HG03025 (cell line): ENCODE results near the gene CDK6.
"Not testable (repeated sequence)": the region's sequence is repeated elsewhere in the genome, so short reads cannot be mapped to it uniquely, and the experiment has no call there.

ENCODE experiments used
- ATAC-seq: cut with Tn5 transposase; IDR thresholded peaks from one replicate; pipeline ENCODE4 v1.9.1; 2021; ENCODE audit warnings: mild to moderate bottlenecking, moderate library complexity; ENCODE audit not compliant: unreplicated experiment, low FRiP score

The CDK6 gene

DNA sequence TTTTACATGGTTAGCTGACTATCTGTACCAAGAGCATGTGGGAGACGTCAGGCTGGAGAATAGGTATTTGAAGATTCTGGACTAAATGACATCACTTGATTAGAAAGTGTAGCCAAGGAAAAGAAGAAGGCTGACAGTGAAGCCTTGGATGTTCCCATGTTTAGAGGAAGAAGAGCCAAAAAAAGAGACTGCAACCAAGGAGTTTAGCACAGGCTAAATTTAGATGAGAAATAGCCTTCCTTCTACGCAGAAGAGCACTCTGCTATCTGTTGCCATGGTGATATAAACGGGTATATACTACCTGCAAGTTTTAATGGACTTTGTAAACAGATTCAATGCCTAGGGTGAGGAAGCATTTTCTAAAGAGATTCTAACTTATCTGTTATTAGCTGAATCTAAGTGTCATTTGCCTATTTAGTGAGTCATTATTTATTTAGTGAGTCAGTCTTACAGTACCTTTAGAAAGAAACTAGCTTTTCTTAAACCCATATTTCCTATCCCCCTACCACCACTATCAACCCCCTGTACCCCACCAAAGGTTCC lies 69.8 kb downstream of the CDK6 start:
- no peak for ATAC-seq

DNA sequence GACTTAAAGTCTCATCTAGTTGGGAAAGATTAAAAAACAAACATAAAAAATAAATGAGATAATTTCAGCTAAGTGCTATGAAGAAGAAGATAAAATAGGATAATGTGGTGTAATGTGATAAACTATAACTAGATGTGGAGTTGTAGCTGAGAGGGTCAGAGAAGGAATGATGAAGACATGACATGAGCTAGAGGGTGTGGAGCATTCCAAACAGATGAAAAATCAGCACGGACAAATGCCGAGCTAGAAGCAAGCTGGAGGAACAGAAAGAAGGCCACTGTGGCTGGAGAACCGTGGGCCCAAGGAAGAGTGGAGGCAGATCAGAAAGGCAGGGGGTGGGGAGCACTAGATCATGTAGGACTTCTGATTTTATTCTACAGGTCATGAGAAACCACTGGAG lies 70.6 kb downstream of the CDK6 start:
- no peak for ATAC-seq

DNA sequence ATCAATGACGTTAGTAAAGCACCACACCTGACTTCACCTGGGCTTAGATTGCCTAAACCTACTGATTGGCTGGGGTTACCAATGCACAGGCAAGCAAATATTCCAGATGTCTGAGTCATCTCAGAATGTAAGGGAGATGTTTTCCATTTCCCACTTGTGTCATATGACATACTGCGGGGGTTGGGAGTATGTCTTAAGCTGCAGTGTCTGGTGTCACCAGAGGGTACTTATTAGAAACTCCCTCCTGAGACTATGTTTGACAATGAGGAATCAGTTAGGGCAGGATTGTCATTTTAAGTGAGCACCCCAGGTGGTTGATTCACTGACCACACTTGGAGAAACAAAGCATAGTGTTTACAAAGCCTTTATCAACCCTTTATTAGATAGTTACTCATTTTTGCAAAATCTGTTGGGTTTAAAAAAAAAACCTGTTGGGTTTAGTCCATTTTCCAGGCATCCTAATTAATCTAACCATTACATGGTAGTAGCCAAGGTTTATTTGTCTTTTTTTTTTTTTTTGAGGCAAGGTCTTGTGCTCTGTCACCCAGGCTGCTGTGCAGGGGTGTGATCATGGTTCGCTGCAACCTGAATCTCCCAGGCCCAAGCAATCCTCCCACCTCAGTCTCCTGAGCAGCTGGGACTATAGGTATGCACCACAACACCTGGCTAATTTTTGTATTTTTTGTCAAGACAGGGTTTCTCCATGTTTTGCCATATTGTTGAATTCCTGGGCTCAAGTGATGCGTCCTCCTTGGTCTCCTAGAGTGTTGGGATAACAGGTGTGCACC lies 72.5 kb downstream of the CDK6 start:
- ATAC-seq, result no peak

DNA sequence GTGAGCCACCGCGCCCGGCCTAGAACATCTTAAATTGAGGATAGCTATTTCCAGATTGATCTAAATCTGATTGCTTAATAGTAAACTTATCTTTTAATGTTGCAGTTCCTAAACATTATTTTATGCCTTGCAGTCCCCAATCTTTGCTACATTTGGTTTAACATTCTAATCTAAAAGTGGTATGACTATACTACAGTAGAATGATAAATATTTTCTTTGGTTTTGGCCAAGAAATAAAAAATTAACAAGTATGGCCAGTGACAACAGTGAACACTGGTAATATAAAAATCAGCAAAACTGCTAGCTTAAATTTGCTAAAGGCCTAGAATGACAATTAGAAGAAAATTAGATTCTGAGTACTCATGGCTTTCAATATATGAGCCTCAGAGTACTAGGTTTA lies 73.5 kb downstream of the CDK6 start:
- no peak for ATAC-seq

DNA sequence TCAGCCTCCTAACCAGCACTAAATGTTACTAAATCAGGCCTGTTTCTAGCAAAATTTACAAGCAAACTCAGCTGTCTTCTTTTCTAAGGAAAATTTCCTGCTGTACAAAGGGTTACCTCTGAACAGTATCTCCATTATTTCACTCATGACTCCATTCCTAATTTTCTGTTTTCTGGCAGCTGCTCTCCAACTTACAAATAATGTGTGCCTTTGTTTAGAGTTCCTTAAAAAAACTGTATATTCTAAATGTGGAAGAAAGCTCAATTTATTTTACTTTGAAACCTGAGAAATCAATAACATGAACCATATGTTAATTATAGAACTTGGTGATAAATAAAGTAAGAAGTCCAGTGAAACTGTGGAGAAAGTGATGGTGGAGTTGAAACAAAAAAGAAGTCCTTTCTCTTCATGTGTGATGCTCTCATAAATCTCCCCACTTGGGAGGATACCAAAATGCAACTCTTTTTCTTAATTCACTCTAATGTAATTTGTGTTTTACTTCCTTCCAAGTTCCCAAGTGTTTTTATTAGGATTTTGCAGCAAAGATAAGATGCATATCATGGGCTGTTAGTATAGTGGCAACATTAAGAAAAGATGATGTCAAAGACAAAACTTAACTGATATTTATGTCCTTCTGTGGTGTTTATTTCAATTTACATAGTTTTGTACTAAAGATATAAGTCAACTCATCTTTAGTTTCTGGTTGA lies 74.8 kb downstream of the CDK6 start:
- no peak for ATAC-seq

DNA sequence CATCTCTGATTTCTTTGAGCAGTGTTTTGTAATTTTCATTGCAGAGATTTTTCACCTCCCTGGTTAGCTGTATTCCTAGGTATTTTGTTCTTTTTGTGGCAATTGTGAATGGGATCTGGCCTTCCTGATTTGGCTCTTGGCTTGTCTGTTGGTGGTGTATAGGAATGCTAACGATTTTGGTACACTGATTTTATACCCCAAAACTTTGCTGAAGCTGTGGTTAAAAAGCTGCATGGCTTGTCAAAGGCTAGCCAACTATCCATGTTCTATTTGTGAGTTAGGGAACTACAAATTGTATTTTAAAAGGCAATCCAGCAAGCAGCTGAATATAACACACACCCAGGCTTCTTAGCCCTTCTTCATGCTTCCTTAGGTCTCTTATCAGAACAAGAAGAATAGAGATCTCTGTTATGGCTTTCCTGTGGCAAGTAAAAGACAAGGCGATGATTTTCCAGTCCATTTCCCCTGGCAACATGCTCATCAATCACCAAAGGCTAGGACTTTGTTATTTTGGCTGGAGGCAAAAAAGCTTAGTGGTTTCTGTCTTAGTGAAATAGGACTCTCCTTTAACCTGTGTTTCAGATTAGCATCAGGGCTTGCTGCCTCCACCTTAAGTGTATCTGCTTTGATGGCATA lies 77.5 kb downstream of the CDK6 start:
- no peak for ATAC-seq

DNA sequence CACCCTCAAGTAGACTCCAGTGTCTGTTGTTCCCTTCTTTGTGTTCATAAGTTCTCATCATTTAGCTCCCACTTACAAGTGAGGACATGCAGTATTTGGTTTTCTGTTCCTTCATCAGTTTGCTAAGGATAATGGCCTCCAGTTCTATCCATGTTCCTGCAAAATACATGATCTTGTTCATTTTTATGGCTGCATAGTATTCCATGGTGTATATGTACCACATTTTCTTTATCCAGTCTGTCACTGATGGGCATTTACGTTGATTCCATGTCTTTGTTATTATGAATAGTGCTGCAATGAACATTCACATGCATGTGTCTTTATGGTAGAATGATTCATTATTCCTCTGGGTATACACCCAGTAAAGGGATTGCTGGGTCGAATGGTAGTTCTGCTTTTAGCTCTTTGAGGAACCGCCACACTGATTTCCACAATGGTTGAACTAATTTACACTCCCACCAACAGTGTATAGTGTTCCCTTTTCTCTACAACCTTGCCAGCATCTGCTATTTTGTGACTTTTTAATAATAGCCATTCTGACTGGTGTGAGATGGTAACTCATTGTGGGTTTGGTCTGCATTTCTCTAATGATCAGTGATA lies 79.0 kb downstream of the CDK6 start:
- ATAC-seq, result not testable (repeated sequence)

DNA sequence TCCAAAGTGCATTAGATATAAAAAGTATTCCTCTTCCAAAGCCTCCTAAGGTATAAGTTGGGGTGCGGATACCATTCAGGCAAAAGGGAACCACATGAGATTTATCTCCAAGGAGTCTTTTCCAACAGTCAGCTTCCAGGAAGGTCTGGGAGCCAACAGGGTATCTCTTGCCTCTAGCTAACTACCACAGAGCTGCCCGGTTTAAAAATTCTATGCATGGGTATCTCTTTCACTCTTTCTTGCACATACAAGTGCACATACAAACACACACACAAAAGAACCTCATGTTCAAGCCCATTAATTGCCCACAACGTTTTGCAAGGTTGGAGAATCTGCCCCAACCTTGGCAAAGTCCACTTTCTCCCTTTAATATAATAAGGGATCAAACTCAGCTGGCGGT lies 80.7 kb downstream of the CDK6 start:
- ATAC-seq, result no peak

DNA sequence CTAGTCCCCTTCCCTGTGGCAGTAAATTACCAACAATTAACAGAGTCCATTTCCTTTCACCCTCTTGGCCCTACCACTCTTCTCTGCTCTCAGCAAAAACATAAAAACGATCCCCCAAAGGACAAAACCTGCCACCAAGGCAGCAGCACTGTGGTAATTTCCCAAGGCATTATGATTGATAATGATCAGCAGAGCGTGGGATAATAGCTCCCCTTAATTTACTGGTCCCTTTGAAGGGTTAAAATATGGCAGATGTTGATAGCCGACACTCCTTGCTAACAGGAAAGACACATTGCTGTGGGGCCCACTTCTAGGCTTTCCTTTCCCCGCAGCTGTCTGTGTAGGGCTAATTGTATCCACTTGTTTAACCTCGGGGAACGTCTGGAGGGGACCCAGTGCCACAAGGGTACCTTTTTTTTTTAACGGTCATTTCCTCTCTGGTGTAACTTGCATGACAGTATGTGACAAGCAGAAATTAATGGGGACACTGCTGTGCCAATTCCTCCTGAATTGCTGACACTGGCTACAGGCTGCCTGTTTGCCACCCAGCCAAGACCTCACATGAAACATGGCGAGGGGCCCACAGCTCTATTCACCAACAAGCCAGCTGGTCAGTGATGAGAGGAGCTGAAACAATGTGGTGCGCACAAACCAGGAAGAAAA lies 81.3 kb downstream of the CDK6 start:
- ATAC-seq, result no peak

DNA sequence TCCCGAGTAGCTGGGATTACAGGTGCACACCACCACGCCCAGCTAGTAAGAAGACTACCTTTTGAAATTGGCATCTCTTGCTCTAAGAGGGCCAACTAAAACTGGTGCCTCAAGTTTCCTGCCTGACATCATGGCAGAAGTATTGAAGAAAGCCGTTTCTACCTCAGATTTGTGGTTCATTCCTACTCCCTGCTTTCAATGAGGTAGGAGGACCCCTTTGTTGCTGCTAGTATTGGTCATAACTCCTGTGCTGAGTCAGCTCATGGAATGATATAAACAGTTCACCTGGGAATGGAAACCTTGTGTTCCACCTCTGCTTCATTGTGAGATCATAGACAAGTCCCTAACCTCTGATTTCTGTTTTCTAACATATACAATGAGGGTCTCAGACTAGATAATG lies 82.8 kb downstream of the CDK6 start:
- no peak for ATAC-seq

DNA sequence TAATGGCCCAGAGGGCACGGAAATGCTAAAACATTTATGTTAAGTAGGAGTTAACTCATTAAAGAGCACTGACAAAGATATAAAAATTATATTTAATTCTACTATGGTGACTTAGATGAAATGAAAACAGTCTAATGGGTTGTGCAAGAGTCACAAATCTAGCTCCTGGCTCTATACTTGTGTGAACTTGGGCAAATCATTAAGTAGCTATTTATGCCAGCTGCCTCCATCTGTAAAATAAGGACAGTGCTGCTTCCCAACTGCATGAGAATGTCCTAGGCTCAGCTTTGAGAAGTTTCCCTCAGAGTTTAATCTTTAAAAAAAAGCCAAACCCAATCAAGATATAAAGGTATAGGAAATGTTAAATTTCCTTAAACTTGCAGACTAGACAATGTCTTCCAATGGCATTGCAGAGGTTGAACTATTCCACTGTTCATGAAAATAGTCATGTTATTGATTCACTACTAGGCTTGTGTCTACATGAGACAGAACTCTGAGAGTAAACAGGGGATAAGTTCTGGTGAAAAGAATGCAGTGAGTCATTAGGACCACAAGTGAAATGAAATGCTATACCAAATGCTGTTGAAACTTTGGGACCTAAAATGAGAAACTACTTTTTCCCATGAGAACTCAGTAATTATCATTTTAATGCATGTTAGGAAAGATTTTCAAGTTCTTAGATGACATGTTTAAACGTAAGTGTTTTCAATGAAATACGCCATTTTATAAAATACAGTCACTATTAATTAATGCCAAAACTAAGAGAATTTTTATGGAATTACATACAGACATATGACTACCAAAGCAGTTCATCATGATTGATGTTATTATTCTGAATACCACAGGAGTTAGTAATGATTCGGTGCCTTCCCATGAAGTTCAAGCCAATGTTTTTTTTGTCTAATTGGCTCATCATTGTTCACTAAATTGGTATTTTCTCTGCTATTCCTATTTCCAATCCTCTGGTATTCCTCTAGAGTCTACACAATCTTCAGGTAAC lies 84.2 kb downstream of the CDK6 start:
- no peak for ATAC-seq

DNA sequence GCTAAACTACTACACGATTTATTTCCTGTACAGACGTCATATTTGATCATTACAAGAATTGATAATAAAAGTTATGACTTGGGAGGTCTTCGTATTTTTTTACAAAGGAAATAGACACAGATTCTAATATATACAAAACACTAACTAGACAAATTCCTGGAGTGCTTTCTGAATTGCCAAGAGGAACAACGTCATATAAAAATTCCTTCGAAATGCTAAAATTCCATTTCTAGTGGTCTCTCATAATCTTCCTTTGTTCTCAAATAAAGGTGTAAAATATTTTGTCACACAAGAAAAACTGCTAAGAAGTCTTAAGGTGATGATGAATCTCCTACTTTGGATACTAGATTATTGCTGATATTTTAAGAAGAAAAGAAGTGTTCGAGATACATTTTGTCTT lies 85.4 kb downstream of the CDK6 start:
- ATAC-seq, result no peak

DNA sequence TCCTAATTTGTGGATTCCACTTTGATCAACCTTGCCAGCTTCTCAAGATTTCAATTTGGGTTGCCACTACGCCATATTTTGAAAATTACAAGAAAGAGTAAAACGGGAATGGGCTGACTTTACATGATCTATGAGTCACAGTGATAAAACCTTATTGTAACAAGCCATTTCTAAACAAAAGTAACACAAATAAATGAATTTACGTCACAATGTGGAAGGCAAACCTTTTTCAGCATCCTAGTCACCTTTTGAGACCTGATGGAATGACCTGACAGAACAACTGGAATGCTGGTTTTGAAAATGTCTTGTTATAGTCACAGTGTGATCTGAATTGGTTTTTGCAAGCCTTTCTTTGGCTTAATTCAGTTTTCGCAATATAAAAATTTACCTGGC lies 85.9 kb downstream of the CDK6 start:
- ATAC-seq, result no peak

DNA sequence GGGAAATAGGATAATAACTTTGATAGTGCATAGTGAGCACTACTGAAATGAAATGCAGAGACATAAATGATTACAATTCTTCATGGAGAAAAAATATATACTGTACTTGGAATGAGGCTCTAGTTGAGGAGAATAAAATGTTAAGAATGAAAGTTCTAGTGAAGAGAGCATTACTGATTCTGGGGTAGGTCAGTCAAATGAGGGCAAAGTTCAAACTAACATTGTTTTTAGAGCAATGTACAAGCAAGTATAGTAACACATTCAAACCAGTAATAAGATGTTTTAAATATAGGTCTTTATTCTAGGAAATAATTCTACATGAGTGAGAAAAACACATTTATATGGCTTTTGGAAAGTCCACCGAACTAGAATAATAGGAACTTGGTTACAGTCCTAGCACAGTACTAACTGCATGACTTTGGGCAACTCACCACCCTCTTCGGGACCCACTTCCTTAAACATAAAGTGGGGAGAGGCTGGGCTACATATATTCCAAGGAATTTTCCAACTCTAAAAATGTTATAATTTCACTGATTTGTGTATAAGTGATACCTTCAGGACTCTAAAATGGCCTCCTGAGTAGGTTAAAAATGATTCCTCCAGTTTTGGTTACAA lies 86.4 kb downstream of the CDK6 start:
- ATAC-seq, result no peak

DNA sequence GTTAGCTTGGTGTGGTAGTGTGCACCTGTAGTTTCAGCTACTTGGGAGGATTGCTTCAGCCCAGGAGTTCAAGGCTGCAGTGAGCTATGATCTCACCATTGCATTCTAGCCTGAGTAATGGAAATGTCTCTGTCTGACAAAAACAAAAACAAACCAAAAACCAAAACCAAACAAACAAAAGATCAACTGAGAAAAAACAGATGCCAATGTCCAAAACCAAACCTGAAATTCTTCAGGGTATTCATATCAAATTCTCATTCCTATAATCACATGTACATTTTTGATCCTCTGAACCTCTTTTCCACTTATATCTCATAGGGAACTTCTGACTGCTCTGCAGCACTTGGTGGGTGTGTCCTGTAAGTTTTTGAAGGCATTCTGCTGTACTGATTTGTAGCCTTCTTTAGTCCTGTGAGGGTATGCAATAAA lies 87.0 kb downstream of the CDK6 start:
- ATAC-seq, result no peak

DNA sequence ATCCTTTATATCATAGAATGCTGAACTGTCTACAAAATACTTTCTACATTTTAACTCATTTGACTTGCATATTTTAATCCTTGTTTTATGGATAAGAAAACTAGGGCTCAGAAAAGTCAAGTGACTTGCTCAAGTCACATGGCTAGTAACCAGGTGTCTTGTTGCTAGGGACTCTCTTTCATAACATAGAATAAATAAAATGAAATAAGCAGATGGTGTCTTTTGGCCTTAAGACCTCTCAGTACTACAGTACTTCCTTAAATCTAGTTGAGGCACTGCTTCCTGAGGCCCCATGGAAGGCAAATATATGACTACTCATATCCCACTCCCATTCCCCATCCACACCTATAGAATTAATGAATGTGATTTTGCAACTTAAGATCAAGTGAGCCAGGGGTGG lies 87.9 kb downstream of the CDK6 start:
- no peak for ATAC-seq

DNA sequence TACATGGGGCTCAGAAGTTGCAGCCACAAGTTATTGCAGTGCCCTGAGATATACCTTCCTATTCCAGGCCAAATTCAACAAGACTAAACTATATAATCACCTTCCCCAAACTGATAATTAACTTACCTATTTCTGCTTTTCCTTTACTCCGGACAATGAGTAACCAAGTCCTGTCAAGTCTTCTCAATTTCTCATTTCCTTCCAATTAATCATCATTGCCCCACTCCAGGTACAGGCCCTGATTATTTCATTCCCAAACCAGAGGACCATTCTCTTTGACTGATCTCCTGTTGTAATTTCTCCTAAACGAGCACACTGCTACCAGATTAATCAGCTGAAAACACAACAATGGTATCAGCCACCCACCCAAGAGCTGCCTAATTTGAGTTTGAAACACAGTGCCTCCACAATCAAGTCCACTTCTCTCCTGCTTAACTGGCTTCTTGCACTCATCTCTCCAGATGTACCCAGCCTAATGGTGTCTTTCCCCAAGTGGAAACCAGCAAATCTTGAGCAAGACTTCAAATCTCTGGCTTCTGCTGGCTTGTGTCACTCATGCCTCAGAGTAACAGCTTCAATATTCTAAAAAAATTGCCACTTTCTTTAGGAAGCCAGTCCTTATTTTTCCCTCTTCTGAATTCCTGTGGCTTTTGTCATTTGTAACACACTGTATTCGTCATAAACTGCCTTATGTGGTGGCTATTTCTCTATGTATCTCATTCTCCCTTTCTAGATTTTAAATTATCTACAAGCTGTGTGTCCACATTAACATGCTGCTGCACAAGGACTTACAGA lies 89.1 kb downstream of the CDK6 start:
- ATAC-seq, result no peak

DNA sequence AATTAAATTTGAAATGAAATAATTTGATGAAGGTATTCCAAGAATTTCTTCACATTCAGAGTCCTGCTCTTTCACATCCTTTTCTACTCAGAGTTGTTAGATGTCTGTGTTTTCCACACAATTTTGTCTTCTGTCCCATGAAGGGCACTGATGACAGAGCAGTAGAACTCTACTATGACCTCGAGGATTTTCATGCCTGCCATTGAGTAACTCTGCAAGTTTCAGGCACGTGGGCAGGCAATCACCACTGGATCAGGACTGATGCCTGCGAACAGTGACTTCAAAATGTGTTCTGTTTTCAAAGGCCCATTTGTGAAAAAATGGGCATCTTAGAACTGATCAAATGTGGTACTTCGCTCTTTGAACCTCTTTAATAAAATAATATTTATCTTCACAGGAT lies 91.1 kb downstream of the CDK6 start:
- ATAC-seq, result no peak
